Measurements from ENCODE around the gene KLHDC7B. TPM values are rescaled to one million over a fixed set of nuclear protein-coding genes. Genes with fewer than 3 reads are reported as not detected.

Gene KLHDC7B
- total RNA-seq, 1 donor from 2014 or later, result not detected

DNA sequence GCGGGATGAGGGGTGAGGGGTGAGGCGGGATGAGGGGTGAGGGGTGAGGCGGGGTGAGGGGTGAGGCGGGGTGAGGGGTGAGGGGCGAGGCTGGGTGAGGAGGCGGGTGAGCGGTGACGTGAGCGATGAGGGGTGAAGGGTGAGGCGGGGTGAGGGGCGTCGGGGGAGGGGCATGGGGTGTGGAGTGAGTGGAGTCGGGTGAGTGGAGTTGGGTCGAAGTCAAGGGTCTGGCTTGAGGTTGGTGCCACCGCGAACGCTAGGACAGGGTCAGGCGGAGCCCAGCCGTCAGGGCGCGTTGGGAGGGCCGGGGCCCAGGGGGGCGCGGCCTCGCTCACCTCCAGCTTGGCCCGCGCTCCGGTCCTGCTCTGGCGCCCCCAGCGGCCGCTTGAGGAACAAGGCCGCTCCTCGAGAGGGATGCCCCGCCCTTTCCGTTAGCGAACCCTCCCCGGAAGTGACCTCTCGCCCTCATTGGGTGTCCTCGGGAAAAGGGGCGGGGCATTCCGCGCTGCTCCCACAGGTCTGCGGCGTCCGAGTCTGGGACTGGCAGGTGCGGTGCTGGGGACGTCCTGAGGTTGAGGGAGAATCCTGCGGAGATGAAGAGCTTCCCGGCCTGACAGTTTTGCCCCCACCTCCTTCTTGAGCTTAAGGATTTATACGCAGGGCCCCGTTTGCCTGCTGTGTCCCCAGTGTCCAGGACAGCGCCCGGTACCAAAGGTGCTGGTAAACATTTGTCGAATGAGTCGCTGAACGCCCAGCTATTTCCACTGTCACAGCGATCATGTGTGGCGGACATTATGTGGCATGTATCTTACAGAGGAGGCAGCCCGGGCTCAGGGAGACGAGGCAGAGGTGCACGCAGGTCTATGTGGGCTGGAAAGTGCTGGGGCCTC lies 17.1 kb downstream of the KLHDC7B start, which contains the start of gene SYCE3:
SYCE3 (minus strand) TSS at position 397 of the 890 bp plus-strand sequence. CDS start 6,514 bp downstream, outside the sequence.
- intact Hi-C loops (cut with DNase I), result loop anchor here (1.0 kb wide), 1 partner anchor 16 kb away; the partner anchor contains the start of gene CPT1B
- ATAC-seq (peak; percentile 97), DNase-seq (ENCODE audit: missing footprints) (peak; percentile 99)

DNA sequence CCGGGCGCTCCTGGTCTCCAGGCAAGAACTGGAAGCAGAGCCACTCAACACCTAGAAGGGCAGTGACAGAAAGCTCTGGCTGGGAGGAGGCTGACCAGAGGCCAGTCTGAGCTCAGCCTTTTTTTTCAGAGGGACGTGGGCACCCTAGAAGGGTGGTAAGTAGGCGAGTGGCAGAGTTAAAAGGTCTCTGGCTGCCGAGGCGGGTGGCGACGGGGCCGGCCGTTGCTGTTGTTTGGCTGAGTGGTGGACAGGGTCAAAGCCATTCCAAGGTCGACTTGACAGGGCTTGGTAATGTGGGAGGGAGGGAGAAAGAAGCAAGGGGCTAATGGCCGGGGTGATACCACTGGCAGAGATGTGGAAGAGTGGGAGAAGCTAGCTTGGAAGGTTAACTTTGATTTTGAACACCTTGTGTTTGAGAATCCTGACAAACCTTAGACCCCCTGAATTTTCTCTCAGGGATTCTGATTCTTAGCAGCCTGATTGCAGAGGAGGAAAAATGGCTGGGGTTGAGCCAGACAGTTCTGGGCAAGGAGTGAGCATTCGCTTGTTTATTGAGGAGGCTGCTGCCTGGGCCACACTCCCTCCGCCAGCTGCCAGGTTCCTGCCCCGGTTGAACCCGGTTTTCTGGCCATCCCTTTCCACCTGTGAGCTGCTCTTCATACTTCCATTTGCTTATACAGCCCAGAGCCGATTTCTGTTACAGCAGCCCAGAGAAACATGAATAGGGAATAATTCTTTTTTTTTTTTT lies 17.9 kb downstream of the KLHDC7B start:
- intact Hi-C loops (cut with DNase I), result loop anchor here (1.0 kb wide), 1 partner anchor 15 kb away; the partner anchor contains the start of gene CPT1B
- DNase-seq (ENCODE audit: missing footprints) (no peak), ATAC-seq (peak; percentile 32)

DNA sequence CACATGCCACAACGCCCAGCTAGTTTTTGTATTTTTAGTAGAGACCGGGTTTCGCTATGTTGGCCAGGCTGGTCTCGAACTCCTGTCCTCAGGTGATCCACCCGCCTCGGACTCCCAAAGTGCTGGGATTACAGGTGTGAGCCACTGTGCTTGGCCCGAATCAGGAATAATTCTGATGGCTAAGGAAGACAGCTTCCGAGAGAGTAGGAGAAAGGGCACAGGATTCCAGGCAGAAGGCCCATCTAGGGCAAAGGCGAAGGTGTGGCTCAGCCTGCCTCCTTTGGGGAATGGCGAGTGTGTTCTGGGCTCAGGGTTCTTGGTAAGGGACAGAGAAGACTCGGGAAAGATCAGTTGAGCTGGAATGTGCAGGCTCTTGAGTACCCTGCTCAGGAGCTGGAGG lies 18.6 kb downstream of the KLHDC7B start:
- no peak for ATAC-seq
- intact Hi-C loops (cut with DNase I), result no loop called here
- DNase-seq (ENCODE audit: missing footprints), result no peak

DNA sequence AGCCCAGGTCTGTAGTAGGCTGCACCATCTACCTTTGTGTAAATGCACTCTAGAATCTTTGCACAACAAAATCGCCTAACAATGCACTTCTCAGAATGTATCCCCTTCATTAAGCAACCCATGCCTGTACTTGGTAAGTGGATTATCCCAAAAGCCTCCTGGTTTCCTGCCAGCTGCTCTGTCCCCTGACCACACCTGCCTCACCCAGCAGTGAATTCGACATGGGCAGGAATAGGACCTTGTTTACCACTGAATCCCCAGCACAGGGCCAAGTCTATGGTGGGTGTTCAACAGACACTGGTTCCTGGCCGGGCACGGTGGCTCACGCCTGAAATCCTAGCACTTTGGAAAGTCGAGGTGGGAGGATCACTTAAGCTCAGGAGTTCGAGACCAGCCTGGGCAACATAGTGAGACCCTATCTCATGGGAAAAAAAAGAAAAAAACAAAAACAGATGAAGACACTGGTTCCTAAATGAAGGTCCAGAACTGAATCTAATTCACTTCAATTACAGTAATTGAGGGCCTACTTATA lies 22.1 kb downstream of the KLHDC7B start:
- ATAC-seq (no peak), DNase-seq (ENCODE audit: missing footprints) (no peak)
- intact Hi-C loops (cut with DNase I), result no loop called here

DNA sequence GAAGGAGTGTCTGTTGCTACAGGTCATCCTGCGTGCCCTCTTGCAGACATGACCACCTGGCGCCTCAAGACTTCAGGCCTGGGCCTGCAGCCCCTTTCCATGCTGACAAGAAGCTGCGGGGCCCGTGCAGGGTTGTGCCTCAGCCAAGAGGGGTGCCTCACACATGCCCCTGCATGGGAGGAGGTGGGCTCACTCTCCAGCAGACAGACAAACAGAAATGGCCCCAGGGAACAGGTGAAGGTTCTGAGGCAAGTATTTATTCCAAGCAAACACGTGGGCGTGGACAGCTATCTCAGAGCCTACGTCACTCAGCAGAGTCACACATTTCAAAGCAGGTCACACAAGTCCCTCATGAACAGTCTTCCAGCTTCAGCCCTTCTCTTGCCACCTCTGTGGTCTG lies 22.9 kb downstream of the KLHDC7B start:
- no peak for DNase-seq (ENCODE audit: missing footprints)
- ATAC-seq, result no peak
- intact Hi-C loops (cut with DNase I), result no loop called here

DNA sequence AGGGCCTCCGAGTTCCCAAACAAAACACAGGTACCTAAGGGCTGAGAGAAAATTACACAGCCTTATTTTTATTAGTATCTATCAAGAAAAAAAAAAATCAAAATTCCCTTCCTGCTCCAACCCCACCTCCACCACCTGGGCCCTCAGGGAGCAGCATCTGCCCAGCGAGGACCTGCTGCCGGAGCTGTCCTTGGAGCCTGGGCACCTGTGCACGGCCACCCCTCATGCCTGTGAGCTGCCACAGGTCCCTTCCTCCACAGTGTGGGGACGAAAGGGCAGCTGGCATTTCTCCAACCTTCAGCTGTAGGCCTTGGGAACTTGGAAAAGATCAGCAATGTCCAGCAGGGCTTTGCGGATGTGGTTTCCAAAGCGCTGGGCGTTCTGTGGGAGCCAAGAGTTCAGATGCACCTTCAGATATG lies 23.4 kb downstream of the KLHDC7B start:
- ATAC-seq, result no peak
- DNase-seq (ENCODE audit: missing footprints), result no peak
- intact Hi-C loops (cut with DNase I), result no loop called here

DNA sequence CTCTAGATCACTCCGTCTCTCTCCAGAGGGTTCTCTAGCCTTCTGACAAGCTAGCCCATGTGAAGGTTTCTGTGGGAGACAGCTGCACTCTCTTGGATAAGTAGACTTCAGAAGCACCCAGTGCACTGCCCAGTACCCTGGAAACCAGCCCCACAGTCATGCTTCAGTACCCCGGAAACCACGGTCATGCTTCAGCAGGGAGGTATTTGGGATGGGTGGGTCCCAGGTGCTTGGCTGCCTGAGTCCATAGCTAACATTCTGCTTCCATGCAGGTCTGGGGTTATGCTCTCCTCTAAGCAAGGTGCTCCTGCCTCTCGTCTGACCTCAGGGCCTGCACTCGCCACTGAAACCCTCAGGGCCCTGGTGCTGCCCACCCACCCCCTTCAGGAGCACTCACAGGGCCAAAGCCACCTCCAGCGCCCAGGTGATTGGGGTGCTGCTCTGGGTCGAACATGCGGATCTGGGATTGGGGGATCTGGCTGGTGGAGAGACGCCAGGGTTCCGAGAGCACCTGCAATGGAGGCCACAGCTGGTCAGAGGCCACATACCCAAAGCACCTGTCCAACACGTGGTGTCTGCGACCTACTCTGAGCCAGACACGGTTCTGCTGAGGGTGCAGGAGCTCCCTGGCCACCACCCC lies 24.3 kb downstream of the KLHDC7B start:
- DNase-seq (ENCODE audit: missing footprints) (no peak), ATAC-seq (no peak)
- intact Hi-C loops (cut with DNase I), result no loop called here

DNA sequence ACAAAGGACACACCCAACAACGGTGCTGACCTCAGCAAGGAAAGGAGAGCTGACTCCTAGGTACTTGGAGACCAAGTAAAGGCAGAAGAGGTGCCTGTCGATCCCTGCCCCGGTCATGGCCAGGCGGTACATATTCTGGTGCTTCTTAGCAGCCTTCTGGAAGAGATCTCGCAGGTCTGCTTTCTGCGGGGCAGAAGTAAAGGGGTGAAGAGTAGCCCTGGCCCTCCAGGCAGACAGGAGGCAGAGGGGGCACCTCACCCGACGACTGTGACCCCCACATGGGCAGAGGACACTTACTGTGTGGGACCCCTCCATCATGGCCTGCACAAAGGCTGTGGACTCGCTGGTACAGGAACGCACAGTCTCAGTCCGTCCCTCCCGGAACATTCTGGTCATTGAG lies 25.2 kb downstream of the KLHDC7B start:
- DNase-seq (ENCODE audit: missing footprints), result no peak
- ATAC-seq, result no peak
- intact Hi-C loops (cut with DNase I), result no loop called here

DNA sequence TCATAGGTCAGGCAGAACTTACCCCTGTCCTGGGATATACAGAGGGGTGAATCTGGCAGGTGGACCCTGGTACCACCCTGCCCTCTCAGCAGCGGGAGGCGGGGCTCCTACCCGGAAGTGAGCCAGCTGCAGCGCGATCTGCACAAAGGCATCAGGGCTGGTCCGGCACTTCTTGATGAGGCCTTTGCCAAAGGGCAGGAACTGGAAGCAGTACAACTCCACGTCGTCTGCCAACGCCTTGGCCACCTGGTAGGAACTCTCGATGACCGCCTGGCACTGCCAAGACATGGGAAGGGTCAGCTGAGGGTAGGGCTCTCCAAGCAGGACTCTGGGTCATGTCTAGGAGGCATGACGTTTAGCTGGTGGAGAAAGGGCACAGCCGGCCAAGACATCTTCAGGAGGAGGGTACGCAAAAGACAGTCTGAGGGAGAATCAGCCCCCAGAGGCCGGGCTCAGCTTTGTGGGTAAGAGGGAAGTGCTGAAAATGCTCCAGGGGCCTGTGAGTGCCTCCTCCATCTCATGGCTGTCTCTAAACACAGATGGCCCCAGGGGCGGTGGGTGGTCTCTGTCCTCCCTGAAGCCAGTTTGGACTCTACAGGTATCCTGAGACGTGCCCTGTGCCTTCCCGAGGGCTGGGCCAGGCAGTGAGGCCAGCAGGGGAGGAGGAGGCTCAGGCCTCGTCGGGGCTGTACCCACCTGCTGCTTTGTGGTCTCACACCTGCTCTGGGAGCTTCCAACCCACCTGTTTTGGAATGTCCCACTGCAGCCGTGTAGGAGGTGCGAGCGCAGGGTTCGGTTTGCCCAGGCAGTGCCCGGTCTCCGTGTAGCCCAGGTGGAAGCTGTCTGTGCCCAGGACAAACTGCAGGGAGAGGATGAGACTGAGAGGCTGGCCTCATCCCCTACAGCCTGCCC lies 25.8 kb downstream of the KLHDC7B start:
- ATAC-seq, result no peak
- DNase-seq (ENCODE audit: missing footprints), result no peak
- intact Hi-C loops (cut with DNase I), result no loop called here

DNA sequence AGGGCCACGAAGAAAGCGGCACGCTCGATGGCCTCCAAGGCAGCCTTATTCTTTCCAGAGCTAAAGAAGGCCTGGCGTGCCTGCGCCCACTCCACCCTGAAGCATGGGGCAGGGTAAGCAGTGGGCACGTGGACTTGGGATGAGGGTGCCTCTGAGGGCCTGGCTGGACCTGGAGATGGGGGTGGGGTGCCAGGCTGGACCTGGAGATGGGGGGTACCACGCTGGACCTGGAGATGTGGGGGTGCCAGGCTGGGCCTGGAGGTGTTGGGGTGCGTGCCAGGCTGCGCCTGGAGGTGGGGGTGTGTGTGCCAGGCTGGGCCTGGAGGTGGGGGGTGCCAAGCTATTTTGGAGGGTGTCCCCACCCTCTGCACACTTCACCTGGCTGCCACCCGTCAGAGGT lies 27.3 kb downstream of the KLHDC7B start:
- intact Hi-C loops (cut with DNase I), result no loop called here
- no peak for ATAC-seq
- no peak for DNase-seq (ENCODE audit: missing footprints)

DNA sequence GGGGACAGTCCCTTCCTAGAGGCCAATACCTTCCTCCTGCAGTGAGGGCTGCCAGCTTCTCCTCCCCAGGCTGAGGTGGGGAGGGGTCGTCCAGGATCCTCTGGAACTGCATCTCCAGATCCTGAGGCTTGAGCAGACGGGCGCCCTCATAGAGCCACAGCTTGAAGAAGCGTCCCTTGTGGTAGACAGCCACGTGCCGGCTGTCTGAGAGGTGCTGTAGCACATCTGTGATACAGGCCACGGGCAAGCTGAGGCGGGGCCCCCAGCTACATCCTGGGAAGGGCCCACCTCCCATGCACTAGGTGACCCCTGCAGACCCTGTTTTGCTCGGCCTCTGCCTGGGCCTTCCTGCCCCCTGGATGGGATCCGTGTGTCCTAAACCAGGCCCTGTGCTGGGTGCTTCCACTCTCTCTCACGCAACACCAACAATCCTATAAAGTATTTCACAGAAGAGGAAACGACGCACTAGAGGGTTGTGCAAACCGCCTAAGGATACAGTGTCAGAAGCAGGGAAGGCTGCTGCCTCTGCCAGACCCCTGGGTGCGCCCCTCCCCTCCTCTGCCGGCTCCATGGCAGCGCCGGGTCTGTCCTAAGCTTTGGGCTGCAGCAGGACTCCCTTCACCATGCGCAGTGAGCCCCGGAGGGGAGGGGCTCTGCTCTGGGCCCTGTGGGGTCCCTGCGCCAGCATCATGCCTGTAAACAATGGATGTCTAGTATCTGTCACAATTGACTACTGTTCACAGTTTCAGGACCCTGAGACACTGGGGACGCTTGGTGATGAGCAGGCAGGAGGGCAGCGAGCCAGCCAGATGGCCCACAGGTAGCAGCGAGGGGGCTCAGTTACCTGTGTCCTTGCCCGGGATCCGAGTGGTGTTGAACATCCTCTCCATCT lies 28.0 kb downstream of the KLHDC7B start:
- ATAC-seq (no peak), DNase-seq (ENCODE audit: missing footprints) (no peak)
- intact Hi-C loops (cut with DNase I), result no loop called here

DNA sequence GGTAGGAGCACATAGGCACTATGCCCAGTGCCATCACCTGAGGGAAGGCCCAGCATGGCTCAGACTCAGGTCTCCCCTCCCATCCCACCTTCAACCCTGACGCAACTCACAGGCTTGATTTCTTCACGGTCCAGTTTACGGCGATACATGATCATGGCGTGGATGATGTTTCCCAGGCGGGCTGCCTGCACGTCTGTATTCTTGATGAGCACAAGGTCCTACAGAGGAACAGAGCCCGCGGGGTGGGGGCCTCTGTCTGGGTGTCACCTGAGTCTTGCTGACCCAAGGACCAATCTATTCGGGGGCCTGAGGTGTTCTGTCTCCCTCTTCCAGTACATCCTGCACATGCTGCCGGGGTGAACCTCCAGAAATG lies 28.7 kb downstream of the KLHDC7B start:
- DNase-seq (ENCODE audit: missing footprints), result no peak
- no peak for ATAC-seq
- intact Hi-C loops (cut with DNase I), result no loop called here

DNA sequence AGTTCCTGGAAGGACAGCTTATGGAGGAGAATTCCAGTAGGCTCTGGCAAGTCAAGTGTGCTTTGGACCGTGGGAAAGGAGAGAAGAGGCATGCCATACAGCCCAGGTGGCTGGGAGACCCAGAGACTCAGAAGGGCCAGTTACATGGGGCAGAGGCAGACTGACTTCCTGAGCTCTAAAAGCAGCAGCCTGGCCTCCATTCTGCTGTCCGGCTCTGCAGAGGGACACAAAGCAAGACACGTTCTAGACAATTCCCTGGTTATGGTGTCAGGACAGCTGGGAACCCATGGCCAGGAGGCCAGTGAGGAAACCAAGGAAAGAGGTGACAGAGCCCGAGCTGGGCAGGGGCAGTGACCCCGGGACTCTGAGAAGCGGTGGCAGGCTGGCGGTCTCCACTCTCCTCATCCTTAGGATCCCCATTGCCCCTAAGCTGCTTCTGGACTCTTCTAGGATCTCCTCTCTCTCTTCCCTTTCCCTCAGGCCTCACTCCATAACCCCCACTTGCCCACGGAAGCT lies 29.8 kb downstream of the KLHDC7B start:
- DNase-seq (ENCODE audit: missing footprints) (no peak), ATAC-seq (no peak)
- intact Hi-C loops (cut with DNase I), result no loop called here

DNA sequence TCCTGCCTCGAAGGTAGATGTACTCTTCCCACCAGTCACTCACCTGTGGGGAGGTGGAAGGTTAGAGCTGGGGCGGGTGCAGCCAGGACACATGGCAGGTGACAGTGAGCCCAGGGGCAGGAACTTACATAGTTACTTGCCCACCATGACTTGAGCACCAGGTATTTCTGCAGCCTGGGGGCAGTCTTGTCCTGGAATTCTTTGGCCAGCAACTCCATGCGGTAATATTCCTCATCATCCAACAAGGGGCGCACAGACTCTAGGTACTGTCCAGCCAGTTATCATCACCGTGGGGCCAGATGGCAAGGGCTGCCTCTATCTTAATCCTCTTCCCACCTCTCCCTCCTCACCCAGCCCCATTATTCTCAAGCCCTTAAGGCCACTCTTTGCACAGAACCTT lies 30.4 kb downstream of the KLHDC7B start:
- ATAC-seq (no peak), DNase-seq (ENCODE audit: missing footprints) (no peak)
- intact Hi-C loops (cut with DNase I), result loop anchor here (2.0 kb wide), 1 partner anchor 45 kb away; no protein-coding TSS in a partner anchor

DNA sequence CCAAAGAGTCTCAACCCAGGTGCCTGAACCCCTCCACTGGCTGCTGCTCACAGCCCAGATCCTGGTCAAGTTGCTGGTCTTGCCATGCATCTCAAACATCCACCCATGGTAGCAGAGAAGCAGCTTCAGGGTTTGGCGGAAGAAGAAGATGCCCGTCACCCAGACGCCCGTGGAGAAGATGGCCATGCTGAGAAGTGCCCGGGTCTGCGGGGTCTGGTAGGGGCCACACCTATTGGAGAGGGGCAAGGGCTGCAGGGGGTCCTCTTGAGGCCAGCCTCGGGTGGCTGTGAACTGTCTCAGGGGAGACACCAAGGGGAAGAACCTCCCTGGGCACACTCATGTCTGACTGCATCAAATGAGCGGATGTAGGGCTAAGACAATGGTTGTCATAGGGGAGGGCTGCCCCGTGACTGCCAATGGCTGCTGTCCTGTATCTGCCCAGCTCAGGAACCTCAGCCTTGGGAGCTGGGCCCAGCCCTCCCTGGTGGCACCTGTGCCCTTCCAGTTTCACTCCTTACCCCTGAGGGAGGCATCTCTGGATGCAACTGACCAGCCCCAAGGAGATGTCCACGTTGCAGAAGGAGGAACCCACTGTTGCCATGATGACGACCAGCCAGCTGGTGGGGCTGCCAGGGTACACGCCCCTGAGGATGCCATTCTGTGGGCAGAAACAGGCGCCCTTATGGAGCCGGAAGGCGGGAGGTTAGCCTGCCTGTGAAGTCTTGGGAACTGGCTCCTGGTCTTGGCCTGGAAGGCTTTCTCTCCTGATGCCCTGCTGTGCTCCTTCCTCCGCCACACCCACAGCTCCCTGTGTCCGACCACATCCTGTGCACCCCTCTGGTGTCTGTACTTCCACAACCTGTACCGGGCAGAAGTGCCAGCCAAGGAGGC lies 31.4 kb downstream of the KLHDC7B start:
- ATAC-seq (no peak), DNase-seq (ENCODE audit: missing footprints) (no peak)
- intact Hi-C loops (cut with DNase I), result loop anchor here (2.0 kb wide), 1 partner anchor 44 kb away; no protein-coding TSS in a partner anchor

DNA sequence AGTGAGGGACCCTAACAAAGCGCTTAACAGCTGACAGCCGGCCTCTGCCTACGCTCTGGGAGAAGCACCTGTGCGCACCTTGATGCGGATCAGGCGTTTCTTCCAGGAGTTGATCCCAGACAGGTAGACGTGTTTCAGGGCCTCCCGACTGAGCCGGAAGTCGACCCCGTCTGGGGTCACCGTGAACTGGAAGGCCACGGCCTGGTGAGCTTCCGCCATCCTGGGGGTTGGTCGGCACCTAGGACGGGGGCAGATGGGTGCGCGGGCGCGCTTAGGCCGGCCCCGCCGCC lies 31.9 kb downstream of the KLHDC7B start:
- DNase-seq (ENCODE audit: missing footprints) (no peak), ATAC-seq (no peak)
- intact Hi-C loops (cut with DNase I), result loop anchor here (2.0 kb wide), 1 partner anchor 43 kb away; no protein-coding TSS in a partner anchor

Measured in Right ventricle myocardium inferior (tissue), 1 donor.